Small intestine (tissue), 7 donors: ENCODE measurements around the gene F3. TPM values are rescaled to one million over a fixed set of nuclear protein-coding genes. Genes with fewer than 3 reads are reported as not detected.
A peak's percentile ranks its signal among the peaks of the same experiment; 100 is the strongest.
"Not testable (repeated sequence)": the region's sequence is repeated elsewhere in the genome, so short reads cannot be mapped to it uniquely, and the experiment has no call there.

Source experiments
- DNase-seq, 2 donors: peaks; one replicate each; pipeline versions ENCODE4 v3.0.0 to v3.0.0-alpha.2; 2013
- FAIRE-seq: peaks from 2 replicates; lab custom pipeline; 2012; peaks lifted over from hg19 to GRCh38; lab: Jason Lieb, UNC
- H3K27ac ChIP-seq, 3 donors: one replicate each; pipeline ENCODE4 v1.5.1; 2013; ENCODE audit warnings: low read length in 2 of 3, mild to moderate bottlenecking in 2 of 3, control low read depth in 1 of 3, inconsistent platforms in 1 of 3, low read depth in 1 of 3, moderate library complexity in 1 of 3
- H3K27me3 ChIP-seq, 3 donors: one replicate each; pipeline ENCODE4 v1.6.1; 2013; ENCODE audit warnings: low read length in 3 of 3, inconsistent platforms in 1 of 3; ENCODE audit not compliant: control insufficient read depth in 3 of 3, insufficient read depth in 3 of 3
- H3K36me3 ChIP-seq, 3 donors: one replicate each; pipeline ENCODE4 v1.6.1; 2013; ENCODE audit warnings: low read length in 3 of 3, inconsistent platforms in 1 of 3, low read depth in 1 of 3, mild to moderate bottlenecking in 1 of 3, moderate library complexity in 1 of 3; ENCODE audit not compliant: control insufficient read depth in 3 of 3, insufficient read depth in 2 of 3
- H3K4me1 ChIP-seq, 3 donors: one replicate each; pipeline ENCODE4 v1.6.1; 2013; ENCODE audit warnings: low read length in 2 of 3, inconsistent platforms in 1 of 3, low read depth in 1 of 3, mild to moderate bottlenecking in 1 of 3, moderate library complexity in 1 of 3; ENCODE audit not compliant: control insufficient read depth in 3 of 3, insufficient read depth in 2 of 3
- H3K4me3 ChIP-seq, 3 donors: one replicate each; pipeline ENCODE4 v1.5.1; 2013; ENCODE audit warnings: low read length in 3 of 3, control low read depth in 1 of 3, inconsistent platforms in 1 of 3, low read depth in 1 of 3, mild to moderate bottlenecking in 1 of 3, moderate library complexity in 1 of 3
- H3K9me3 ChIP-seq, 2 donors: one replicate each; pipeline ENCODE4 v1.6.1; 2013; ENCODE audit warnings: low read depth in 1 of 2, low read length in 1 of 2; ENCODE audit not compliant: control insufficient read depth in 2 of 2, insufficient read depth in 1 of 2
- WGBS, 3 donors: extraction: QIAGEN DNeasy Blood & Tissue Kit; methylation state at CpG; one replicate each; pipeline ENCODE4 v1.1.7; 2013; 5-methylcytosine and 5-hydroxymethylcytosine counted together
- polyA plus RNA-seq, 4 donors: library from polyadenylated mRNA; stranded (reverse) in 3 of 4; unstranded in 1 of 4; fragments of 200-250 nt in 3 of 4; fragments of 120-200 nt in 1 of 4; gene quantifications; one replicate each; pipeline versions ENCODE4 v1.2.1 to v1.2.3, GENCODE V29; 2013
- donor health status: healthy with polysubstance abuse.
- donor health status: control.
- donor health status: control.
- donor health status: Bipolar disorder and iron deficiency.
- donor health status: healthy.

The F3 gene
- polyA plus RNA-seq, 4 donors, result 11.0 to 55.4 (median 18.6) TPM

DNA sequence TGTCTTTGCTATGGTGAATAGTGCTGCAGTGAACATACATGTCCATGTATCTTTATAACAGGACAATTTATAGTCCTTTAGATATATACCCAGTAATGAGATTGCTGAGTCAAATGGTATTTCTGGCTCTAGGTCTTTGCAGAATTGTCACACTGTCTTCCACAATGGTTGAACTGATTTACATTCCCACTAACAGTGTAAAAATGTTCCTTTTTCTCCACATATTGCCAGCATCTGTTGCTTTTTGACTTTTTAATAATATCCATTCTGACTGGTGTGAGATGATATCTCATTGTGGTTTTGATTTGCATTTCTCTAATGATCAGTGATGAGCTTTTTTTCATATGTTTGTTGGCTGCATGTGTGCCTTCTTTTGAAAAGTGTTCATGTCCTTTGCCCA is 32.4 kb upstream of the F3 start:
- H3K9me3 ChIP-seq, result peaks cover 0 to 16% of the 10 kb centered on the region in 2 donors
- H3K4me3 ChIP-seq, DNase-seq, H3K4me1 ChIP-seq, H3K27ac ChIP-seq, FAIRE-seq, H3K27me3 ChIP-seq, H3K36me3 ChIP-seq: not testable (repeated sequence)

DNA sequence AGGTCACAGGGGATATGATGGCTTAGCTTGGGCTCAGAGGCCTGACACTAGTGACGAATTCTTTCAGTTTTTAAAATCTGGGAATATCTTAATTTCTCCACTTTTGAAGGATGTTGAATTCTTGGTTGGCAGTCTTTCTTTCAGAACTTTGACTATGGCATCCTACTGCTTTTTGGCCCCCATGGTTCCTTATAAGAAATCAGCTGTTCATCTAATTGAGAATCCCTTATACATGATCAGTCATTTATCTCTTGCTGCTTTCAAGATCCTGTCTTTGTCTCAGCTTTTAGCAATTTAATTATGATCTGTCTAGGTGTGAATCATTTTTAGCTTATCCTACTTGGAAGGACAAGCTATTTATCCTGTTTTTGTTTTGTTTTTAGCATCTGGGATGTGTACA is 31.2 kb upstream of the F3 start:
- DNase-seq, result no peak
- Histone ChIP-seq H3K27ac (no peak overlapping the region), H3K9me3 (peaks cover 0 to 27% of the 10 kb centered on the region in 2 donors), H3K4me1 (no peaks in the 10 kb centered on the region), H3K27me3 (no peaks in the 10 kb centered on the region), H3K4me3 (no peak overlapping the region), H3K36me3 (no peaks in the 10 kb centered on the region)
- WGBS, 3 donors, result 91 to 98% (median 93%) methylated on average over 1 of the region's 1 CpG
- FAIRE-seq, result no peak

- H3K9me3 ChIP-seq, result peaks cover 0 to 28% of the 10 kb centered on the region in 2 donors
- H3K36me3 ChIP-seq, H3K4me3 ChIP-seq, H3K27ac ChIP-seq, H3K4me1 ChIP-seq, DNase-seq, H3K27me3 ChIP-seq, FAIRE-seq: not testable (repeated sequence)
- WGBS, 3 donors, result 81 to 91% (median 83%) methylated on average over 9 of the region's 9 CpGs
These were observed 29.4 kb upstream of the F3 start for GRCh38 chr1:94570965-94571364.

- not testable (repeated sequence) for H3K27me3 ChIP-seq, H3K4me1 ChIP-seq, H3K36me3 ChIP-seq, DNase-seq, H3K4me3 ChIP-seq, H3K27ac ChIP-seq, FAIRE-seq
- H3K9me3 ChIP-seq, result peaks cover 0 to 28% of the 10 kb centered on the region in 2 donors
- 74 to 81% (median 81%) methylated on average over 5 of the region's 5 CpGs for WGBS, 3 donors
These were observed 27.2 kb upstream of the F3 start for GRCh38 chr1:94568806-94569205.

- not testable (repeated sequence) for H3K4me1 ChIP-seq, H3K36me3 ChIP-seq, H3K4me3 ChIP-seq, H3K27ac ChIP-seq, DNase-seq, H3K27me3 ChIP-seq, FAIRE-seq
- H3K9me3 ChIP-seq, result peaks cover 0 to 25% of the 10 kb centered on the region in 2 donors
- 95 to 98% (median 96%) methylated on average over 2 of the region's 2 CpGs for WGBS, 3 donors
These were observed 26.5 kb upstream of the F3 start for GRCh38 chr1:94567975-94568607.

DNA sequence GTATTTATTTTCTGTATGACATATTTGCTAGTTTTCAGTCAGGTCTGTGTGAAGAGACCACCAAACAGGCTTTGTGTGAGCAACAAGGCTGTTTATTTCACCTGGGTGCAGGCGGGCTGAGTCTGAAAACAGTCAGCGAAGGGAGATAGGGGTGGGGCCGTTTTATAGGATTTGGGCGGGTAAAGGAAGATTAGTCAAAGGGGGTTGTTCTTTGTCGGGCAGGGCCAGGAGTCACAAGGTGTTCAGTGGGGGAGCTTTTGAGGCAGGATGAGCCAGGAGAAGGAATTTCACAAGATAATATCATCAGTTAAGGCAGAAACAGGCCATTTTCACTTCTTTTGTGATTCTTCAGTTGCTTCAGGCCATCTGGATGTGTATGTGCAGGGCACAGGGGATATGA is 24.9 kb upstream of the F3 start:
- not testable (repeated sequence) for H3K4me1 ChIP-seq, FAIRE-seq, H3K27ac ChIP-seq, H3K36me3 ChIP-seq, DNase-seq, H3K4me3 ChIP-seq, H3K27me3 ChIP-seq
- 63 to 65% (median 64%) methylated on average over 5 of the region's 5 CpGs for WGBS, 3 donors
- H3K9me3 ChIP-seq, result peaks cover 0 to 19% of the 10 kb centered on the region in 2 donors

GRCh38 chr1:94565901-94566300 is 24.3 kb upstream of the F3 start:
- H3K27me3 ChIP-seq, result no peaks in the 10 kb centered on the region
- H3K27ac ChIP-seq, result no peak overlapping the region
- FAIRE-seq, result no peak
- no peak overlapping the region for H3K4me3 ChIP-seq
- H3K9me3 ChIP-seq, result peaks cover 0 to 19% of the 10 kb centered on the region in 2 donors
- no peak for DNase-seq
- 94 to 99% (median 95%) methylated on average over 2 of the region's 2 CpGs for WGBS, 3 donors
- no peaks in the 10 kb centered on the region for H3K36me3 ChIP-seq
- peaks cover 0 to 6% (median 0%) of the 10 kb centered on the region in 3 donors for H3K4me1 ChIP-seq

GRCh38 chr1:94562519-94563260 is 21.1 kb upstream of the F3 start:
- peaks cover 0 to 6% (median 0%) of the 10 kb centered on the region in 3 donors for H3K4me1 ChIP-seq
- H3K27me3 ChIP-seq, result no peaks in the 10 kb centered on the region
- 22 to 60% (median 37%) methylated on average over 12 of the region's 12 CpGs for WGBS, 3 donors
- no peaks in the 10 kb centered on the region for H3K36me3 ChIP-seq
- H3K4me3 ChIP-seq, result no peak overlapping the region
- FAIRE-seq (no peak), DNase-seq (peak; percentile 65 to 71)
- peak overlapping the region in 2 of 3 donors; percentile 14 to 35 for H3K27ac ChIP-seq
- peaks cover 0 to 4% of the 10 kb centered on the region in 2 donors for H3K9me3 ChIP-seq
